Measurements from ENCODE around the gene PWP1. TPM values are rescaled to one million over a fixed set of nuclear protein-coding genes. Genes with fewer than 3 reads are reported as not detected.

PWP1 gene
- total RNA-seq, 1 donor from 2014 or later = 37.9 TPM

DNA sequence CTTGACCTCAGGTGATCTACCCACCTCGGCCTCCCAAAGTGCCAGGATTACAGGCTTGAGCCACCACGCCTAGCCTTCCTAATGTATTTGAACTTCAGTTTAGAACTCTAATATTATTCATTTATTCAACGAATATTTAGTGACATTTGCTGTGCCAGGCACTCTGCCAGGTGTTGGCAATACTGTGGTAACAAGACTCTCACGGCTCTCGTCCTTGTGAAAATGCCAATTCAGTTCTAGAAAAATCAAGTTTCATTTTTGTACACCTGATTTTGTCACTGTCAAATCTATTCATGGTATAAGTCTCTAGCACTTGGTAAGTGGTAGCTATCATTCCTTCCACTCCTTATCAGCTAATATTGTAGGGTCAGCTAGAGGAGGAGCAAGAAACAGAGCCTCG lies 6.3 kb upstream of the PWP1 start:
- Mint-ChIP-seq H3K36me3 (ENCODE audit: low read depth) (no peaks in the 10 kb centered on the region), H3K27ac (ENCODE audit: unreplicated experiment) (no peak overlapping the region), H3K9me3 (no peaks in the 10 kb centered on the region), H3K4me3 (no peak overlapping the region), H3K4me1 (no peaks in the 10 kb centered on the region), H3K27me3 (ENCODE audit: low read depth) (peaks cover 49% of the 10 kb centered on the region)
- DNase-seq (ENCODE audit: low read depth, low spot score) = no peak
- TF ChIP-seq, protein P1, sequence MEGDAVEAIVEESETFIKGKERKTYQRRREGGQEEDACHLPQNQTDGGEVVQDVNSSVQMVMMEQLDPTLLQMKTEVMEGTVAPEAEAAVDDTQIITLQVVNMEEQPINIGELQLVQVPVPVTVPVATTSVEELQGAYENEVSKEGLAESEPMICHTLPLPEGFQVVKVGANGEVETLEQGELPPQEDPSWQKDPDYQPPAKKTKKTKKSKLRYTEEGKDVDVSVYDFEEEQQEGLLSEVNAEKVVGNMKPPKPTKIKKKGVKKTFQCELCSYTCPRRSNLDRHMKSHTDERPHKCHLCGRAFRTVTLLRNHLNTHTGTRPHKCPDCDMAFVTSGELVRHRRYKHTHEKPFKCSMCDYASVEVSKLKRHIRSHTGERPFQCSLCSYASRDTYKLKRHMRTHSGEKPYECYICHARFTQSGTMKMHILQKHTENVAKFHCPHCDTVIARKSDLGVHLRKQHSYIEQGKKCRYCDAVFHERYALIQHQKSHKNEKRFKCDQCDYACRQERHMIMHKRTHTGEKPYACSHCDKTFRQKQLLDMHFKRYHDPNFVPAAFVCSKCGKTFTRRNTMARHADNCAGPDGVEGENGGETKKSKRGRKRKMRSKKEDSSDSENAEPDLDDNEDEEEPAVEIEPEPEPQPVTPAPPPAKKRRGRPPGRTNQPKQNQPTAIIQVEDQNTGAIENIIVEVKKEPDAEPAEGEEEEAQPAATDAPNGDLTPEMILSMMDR (conservative IDR thresholded peaks at IDR 0.05) = no peak

DNA sequence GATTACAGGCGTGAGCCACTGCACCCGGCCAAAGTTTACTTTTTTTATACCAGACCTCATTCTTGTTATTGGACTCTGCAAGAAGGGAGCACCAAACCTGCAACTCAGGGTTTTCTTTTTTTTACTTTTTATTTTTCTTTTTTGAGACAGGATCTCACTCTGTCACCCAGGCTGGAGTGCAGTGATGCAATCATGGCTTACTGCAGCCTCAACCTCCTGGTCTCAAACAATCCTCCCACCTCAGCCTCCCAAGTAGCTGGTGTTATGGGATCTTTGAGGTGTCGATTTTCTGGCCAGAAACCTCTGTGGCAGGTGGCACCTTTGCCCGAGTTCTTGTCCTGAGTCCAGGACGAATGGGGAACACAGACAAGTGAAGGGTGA lies 4.2 kb upstream of the PWP1 start:
- Mint-ChIP-seq H3K36me3 (ENCODE audit: low read depth) (no peaks in the 10 kb centered on the region), H3K4me3 (no peak overlapping the region), H3K4me1 (peaks cover 15% of the 10 kb centered on the region), H3K27me3 (ENCODE audit: low read depth) (peaks cover 47% of the 10 kb centered on the region), H3K27ac (ENCODE audit: unreplicated experiment) (no peak overlapping the region), H3K9me3 (no peaks in the 10 kb centered on the region)
- no peak for DNase-seq (ENCODE audit: low read depth, low spot score)
- TF ChIP-seq, protein P1 (conservative IDR thresholded peaks at IDR 0.05) = no peak

GRCh38 chr12:107681836-107682820 lies 3.5 kb upstream of the PWP1 start:
- Mint-ChIP-seq H3K27me3 (ENCODE audit: low read depth) (peaks cover 40% of the 10 kb centered on the region), H3K27ac (ENCODE audit: unreplicated experiment) (no peak overlapping the region), H3K9me3 (no peaks in the 10 kb centered on the region), H3K36me3 (ENCODE audit: low read depth) (peaks cover 2% of the 10 kb centered on the region), H3K4me3 (no peak overlapping the region), H3K4me1 (peaks cover 19% of the 10 kb centered on the region)
- TF ChIP-seq, protein P1 (conservative IDR thresholded peaks at IDR 0.05) = no peak
- no peak for DNase-seq (ENCODE audit: low read depth, low spot score)

DNA sequence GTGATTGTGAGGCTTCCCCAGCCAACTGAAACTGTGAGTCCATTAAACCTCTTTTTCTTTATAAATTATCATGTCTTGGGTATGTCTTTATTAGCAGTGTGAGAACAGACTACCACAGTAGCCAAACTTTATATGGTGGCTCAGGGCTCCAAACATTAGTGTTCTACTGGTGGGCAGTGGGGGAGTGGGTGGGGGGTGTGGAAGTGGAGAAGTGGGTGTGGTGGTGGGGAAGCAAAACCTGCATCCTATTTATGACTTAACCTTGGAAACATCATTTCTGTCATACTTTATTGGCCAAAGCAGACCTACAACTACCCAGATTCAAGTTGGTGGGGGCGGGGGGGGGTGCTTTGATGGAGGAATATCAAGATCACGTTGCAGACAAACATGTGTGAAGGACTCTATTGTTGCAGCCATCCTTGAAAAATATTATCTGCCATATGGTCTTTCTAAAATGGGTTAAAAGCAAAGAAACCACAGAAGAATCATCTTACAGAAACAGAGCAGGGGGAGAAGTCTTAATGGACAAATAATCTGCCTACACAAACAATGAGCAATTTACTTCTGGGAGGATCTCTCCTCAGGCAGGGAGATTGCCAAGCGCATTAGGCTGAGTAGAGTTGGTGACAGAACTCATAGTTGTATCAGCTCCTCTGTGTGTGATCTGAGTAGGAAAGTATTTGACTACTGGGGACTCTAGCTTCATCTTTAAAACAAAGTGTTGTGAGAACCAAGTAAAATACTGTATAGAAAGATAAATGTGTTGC lies 1.4 kb upstream of the PWP1 start:
- TF ChIP-seq, protein P1 (conservative IDR thresholded peaks at IDR 0.05) = no peak
- peaks cover 20% of the 10 kb centered on the region for H3K4me1 Mint-ChIP-seq
- H3K27me3 Mint-ChIP-seq (ENCODE audit: low read depth) = peaks cover 20% of the 10 kb centered on the region
- peak overlapping the region; percentile 21 for H3K27ac Mint-ChIP-seq (ENCODE audit: unreplicated experiment)
- peaks cover 4% of the 10 kb centered on the region for H3K36me3 Mint-ChIP-seq (ENCODE audit: low read depth)
- H3K9me3 Mint-ChIP-seq = no peaks in the 10 kb centered on the region
- H3K4me3 Mint-ChIP-seq = peak overlapping the region; percentile 97
- DNase-seq (ENCODE audit: low read depth, low spot score) = no peak

DNA sequence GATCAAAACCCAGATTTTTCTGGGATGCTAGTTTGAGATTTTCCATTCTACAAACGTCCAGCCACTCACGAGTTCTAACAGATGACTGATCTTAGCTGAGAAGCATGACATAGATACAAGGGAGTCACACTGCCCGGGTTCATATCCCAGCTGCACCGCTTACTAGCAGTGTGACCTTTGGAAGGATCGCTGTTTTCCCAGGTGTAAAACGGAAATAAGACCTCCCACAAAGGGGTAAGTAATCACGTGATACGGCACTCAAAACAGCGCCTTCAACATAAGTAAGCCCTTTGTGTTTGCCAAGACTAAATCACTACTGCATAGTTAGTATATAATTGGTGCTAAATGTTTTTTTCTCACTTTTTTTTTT lies 624 bp upstream of the PWP1 start:
- Mint-ChIP-seq H3K4me3 (peak overlapping the region; percentile 97), H3K27me3 (ENCODE audit: low read depth) (peaks cover 13% of the 10 kb centered on the region), H3K27ac (ENCODE audit: unreplicated experiment) (peak overlapping the region; percentile 85), H3K9me3 (no peaks in the 10 kb centered on the region), H3K36me3 (ENCODE audit: low read depth) (peaks cover 9% of the 10 kb centered on the region), H3K4me1 (peaks cover 20% of the 10 kb centered on the region)
- TF ChIP-seq, protein P1 (conservative IDR thresholded peaks at IDR 0.05) = no peak
- no peak for DNase-seq (ENCODE audit: low read depth, low spot score)

Measured in neural crest cell (in vitro differentiated cells).